Caco-2 (cell line): ENCODE results near the gene AKAP1. TPM values are rescaled to one million over a fixed set of nuclear protein-coding genes. Genes with fewer than 3 reads are reported as not detected.

Experiments used
- BruUV-seq: library from RNA; stranded (reverse); fragments of 400-500 nt; replicated peaks from 2 replicates; lab custom pipeline; 2021; lab: Mats Ljungman, UMichigan
- CTCF ChIA-PET: fragments of 300-600 bp; sonication (Branson Sonifier 250); formaldehyde crosslinking; loops from one replicate; lab custom pipeline; 2022; ENCODE audit warnings: antibody characterized with exemption; lab: Charles Lee
- POLR2A ChIA-PET: fragments of 300-600 bp; sonication (Branson Sonifier 250); formaldehyde crosslinking; loops from one replicate; lab custom pipeline; 2022; ENCODE audit warnings: antibody characterized with exemption; lab: Charles Lee
- DNase-seq, 2 experiments: peaks; one replicate each; pipeline versions ENCODE4 v3.0.0 to v3.0.0-alpha.2; 2020 to 2022
- H3K27me3 ChIP-seq: replicated peaks from 2 replicates; pipeline ENCODE4 v1.6.0; 2011; ENCODE audit warnings: low read length; ENCODE audit not compliant: control insufficient read depth, insufficient read depth
- H3K36me3 ChIP-seq: 2 replicates; pipeline ENCODE4 v1.5.1; 2011; ENCODE audit warnings: low read length; ENCODE audit not compliant: control insufficient read depth, insufficient read depth
- H3K4me1 ChIP-seq: fragments of 250-450 bp; sonication (Bioruptor Pico); 2 replicates; pipeline ENCODE4 v1.5.1; 2020; ENCODE audit warnings: mild to moderate bottlenecking
- H3K4me3 ChIP-seq: 2 replicates; pipeline ENCODE4 v1.5.1; 2011; ENCODE audit warnings: low read depth, mild to moderate bottlenecking, control low read depth, low read length
- H3K9me3 ChIP-seq: fragments of 250-450 bp; sonication (Bioruptor Pico); 2 replicates; pipeline ENCODE4 v1.5.1; 2020; ENCODE audit warnings: mild to moderate bottlenecking, moderate library complexity
- H3K27ac Mint-ChIP-seq: one replicate; pipeline ENCODE4 v1.8.0; 2022; ENCODE audit warnings: mixed read lengths; ENCODE audit not compliant: unreplicated experiment
- H3K27me3 Mint-ChIP-seq: one replicate; pipeline ENCODE4 v1.8.0; 2022; ENCODE audit warnings: mixed read lengths; ENCODE audit not compliant: insufficient read depth, unreplicated experiment
- H3K36me3 Mint-ChIP-seq: one replicate; pipeline ENCODE4 v1.8.0; 2022; ENCODE audit warnings: mild to moderate bottlenecking, mixed read lengths; ENCODE audit not compliant: insufficient read depth, unreplicated experiment
- H3K4me1 Mint-ChIP-seq: one replicate; pipeline ENCODE4 v1.8.0; 2022; ENCODE audit warnings: low read depth, mixed read lengths; ENCODE audit not compliant: unreplicated experiment
- H3K4me3 Mint-ChIP-seq: one replicate; pipeline ENCODE4 v1.8.0; 2022; ENCODE audit warnings: mild to moderate bottlenecking, moderate library complexity, mixed read lengths; ENCODE audit not compliant: unreplicated experiment
- H3K9me3 Mint-ChIP-seq: one replicate; pipeline ENCODE4 v1.8.0; 2022; ENCODE audit warnings: mixed read lengths; ENCODE audit not compliant: unreplicated experiment
- intact Hi-C: fragments of 100-400 bp; cut with micrococcal nuclease; formaldehyde crosslinking; loops from one replicate; pipeline ENCODE4 v1.10.0; 2022; ENCODE audit not compliant: unreplicated experiment
- total RNA-seq: library from RNA; stranded (reverse); gene quantifications from 2 replicates; pipeline ENCODE4 v1.2.3, GENCODE V29; 2022
- TF ChIP-seq, protein P1 (sequence below), 2 experiments: fragments of 200-600 bp in 1 of 2; IDR thresholded peaks; 1 replicate in 1 of 2; 2 replicates in 1 of 2; pipeline versions ENCODE4 v1.5.1 to v1.8.0; 2011 to 2022; ENCODE audit warnings: antibody characterized with exemption in 1 of 2, control low read depth in 1 of 2, inconsistent platforms in 1 of 2, low read depth in 1 of 2, low read length in 1 of 2, mild to moderate bottlenecking in 1 of 2, moderate library complexity in 1 of 2; ENCODE audit not compliant: insufficient read depth in 1 of 2, severe bottlenecking in 1 of 2, unreplicated experiment in 1 of 2

Gene AKAP1
- total RNA-seq, 1 experiment from 2014 or later = 87.1 TPM

DNA sequence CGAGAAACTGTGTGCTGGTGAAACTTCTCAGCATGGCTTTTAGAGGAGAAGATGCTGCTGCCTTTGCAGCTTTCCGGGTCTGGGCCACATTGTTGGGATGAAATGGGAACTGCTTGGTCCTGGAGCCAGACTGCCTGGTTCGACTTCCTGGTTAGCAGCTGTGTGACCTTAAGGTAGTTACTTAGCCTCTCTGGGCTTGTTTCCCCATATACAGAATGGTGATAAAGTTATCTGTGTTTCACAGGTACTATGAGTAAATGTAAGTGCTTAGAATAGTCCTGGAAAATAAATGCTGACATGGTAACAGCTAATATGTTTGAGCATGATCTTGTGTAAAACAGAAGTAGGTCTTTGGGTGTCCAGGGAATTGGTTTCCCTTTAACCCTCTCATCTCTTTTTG, 26.3 kb downstream of the AKAP1 start:
- BruUV-seq = no TSS peak
- CTCF ChIA-PET = no interaction called here
- DNase-seq = no peak
- Histone ChIP-seq H3K4me1 (peaks cover 13% of the 10 kb centered on the region), H3K27me3 (no peaks in the 10 kb centered on the region), H3K4me3 (no peak overlapping the region), H3K9me3 (no peaks in the 10 kb centered on the region), H3K36me3 (peaks cover 7% of the 10 kb centered on the region)
- TF ChIP-seq, protein P1, sequence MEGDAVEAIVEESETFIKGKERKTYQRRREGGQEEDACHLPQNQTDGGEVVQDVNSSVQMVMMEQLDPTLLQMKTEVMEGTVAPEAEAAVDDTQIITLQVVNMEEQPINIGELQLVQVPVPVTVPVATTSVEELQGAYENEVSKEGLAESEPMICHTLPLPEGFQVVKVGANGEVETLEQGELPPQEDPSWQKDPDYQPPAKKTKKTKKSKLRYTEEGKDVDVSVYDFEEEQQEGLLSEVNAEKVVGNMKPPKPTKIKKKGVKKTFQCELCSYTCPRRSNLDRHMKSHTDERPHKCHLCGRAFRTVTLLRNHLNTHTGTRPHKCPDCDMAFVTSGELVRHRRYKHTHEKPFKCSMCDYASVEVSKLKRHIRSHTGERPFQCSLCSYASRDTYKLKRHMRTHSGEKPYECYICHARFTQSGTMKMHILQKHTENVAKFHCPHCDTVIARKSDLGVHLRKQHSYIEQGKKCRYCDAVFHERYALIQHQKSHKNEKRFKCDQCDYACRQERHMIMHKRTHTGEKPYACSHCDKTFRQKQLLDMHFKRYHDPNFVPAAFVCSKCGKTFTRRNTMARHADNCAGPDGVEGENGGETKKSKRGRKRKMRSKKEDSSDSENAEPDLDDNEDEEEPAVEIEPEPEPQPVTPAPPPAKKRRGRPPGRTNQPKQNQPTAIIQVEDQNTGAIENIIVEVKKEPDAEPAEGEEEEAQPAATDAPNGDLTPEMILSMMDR (IDR thresholded peaks at IDR 0.05; ENCODE audit: insufficient read depth in 1 of 2, low read depth in 1 of 2, low read length in 1 of 2, severe bottlenecking in 1 of 2, unreplicated experiment in 1 of 2) = no peak
- peaks cover under 1% of the 10 kb centered on the region for H3K4me1 Mint-ChIP-seq
- no peak overlapping the region for H3K4me3 Mint-ChIP-seq
- no peak overlapping the region for H3K27ac Mint-ChIP-seq
- H3K36me3 Mint-ChIP-seq = peaks cover 57% of the 10 kb centered on the region
- intact Hi-C loops = loop anchor here (10.0 kb wide), 1 partner anchor 107 kb away; no protein-coding TSS in a partner anchor
- no peaks in the 10 kb centered on the region for H3K27me3 Mint-ChIP-seq
- POLR2A ChIA-PET = no interaction called here
- H3K9me3 Mint-ChIP-seq = no peaks in the 10 kb centered on the region

DNA sequence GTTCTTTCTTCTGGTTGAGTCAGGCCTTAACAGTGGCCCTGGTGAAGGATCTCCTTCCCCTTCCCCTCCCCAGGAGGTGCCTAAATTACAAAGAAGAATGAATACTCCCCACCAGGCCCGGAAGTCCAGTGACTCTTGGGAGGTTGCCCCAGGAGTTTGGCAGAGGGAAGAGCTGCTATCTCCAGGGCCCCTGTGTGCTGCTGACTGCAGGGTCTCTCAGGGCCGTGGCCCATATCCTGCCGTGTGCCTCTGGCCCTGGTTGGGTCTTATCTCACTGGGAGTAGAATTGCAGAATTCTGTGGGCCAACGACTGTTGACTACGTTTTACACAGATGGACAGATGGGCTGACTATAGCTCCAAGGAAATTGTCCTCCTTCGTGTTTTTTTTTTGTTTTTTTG, 28.0 kb downstream of the AKAP1 start:
- H3K36me3 Mint-ChIP-seq = peaks cover 72% of the 10 kb centered on the region
- BruUV-seq = no TSS peak
- H3K9me3 Mint-ChIP-seq = no peaks in the 10 kb centered on the region
- Histone ChIP-seq H3K4me1 (peaks cover under 1% of the 10 kb centered on the region; the same call in 1 of the 2 replicates), H3K27me3 (no peaks in the 10 kb centered on the region), H3K9me3 (no peaks in the 10 kb centered on the region), H3K4me3 (no peak overlapping the region), H3K36me3 (peaks cover 7% of the 10 kb centered on the region)
- TF ChIP-seq, protein P1 (IDR thresholded peaks at IDR 0.05; ENCODE audit: insufficient read depth in 1 of 2, low read depth in 1 of 2, low read length in 1 of 2, severe bottlenecking in 1 of 2, unreplicated experiment in 1 of 2) = no peak
- ChIA-PET POLR2A (no interaction called here), CTCF (no interaction called here)
- DNase-seq = no peak
- intact Hi-C loops = loop anchor here (10.0 kb wide), 1 partner anchor 108 kb away; no protein-coding TSS in a partner anchor
- no peaks in the 10 kb centered on the region for H3K27me3 Mint-ChIP-seq
- H3K27ac Mint-ChIP-seq = no peak overlapping the region
- H3K4me3 Mint-ChIP-seq = no peak overlapping the region
- H3K4me1 Mint-ChIP-seq = no peaks in the 10 kb centered on the region

DNA sequence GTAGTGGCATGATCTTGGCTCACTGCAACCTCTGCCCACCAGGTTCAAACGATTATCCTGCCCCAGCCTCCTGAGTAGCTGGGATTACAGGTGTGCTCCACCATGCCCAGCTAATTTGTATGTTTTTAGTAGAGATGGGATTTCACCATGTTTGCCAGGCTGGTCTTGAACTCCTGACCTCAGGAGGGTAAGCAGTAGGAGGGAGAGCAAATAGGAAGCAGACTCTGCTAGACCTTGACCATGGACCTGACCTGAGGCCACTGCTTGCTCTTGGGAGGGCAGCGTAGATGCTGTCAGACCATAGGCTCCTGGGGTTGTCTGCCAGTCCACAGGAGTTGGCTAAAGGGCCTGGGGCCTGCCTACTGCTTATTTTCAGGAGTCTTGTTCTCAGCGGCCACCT, 28.6 kb downstream of the AKAP1 start:
- Mint-ChIP-seq H3K27me3 (no peaks in the 10 kb centered on the region), H3K4me1 (no peaks in the 10 kb centered on the region), H3K36me3 (peaks cover 79% of the 10 kb centered on the region), H3K27ac (no peak overlapping the region), H3K9me3 (no peaks in the 10 kb centered on the region), H3K4me3 (no peak overlapping the region)
- TF ChIP-seq, protein P1 (IDR thresholded peaks at IDR 0.05; ENCODE audit: insufficient read depth in 1 of 2, low read depth in 1 of 2, low read length in 1 of 2, severe bottlenecking in 1 of 2, unreplicated experiment in 1 of 2) = no peak
- no peaks in the 10 kb centered on the region for H3K4me1 ChIP-seq
- intact Hi-C loops = loop anchor here (10.0 kb wide), 1 partner anchor 109 kb away; no protein-coding TSS in a partner anchor
- ChIA-PET POLR2A (no interaction called here), CTCF (no interaction called here)
- H3K9me3 ChIP-seq = no peaks in the 10 kb centered on the region
- BruUV-seq = no TSS peak
- no peak for DNase-seq
- H3K4me3 ChIP-seq = no peak overlapping the region
- H3K36me3 ChIP-seq = peaks cover 7% of the 10 kb centered on the region
- H3K27me3 ChIP-seq = no peaks in the 10 kb centered on the region
